SW 1271 (cell line): ENCODE measurements around the gene CFAP126.
"Not testable (repeated sequence)": the region's sequence is repeated elsewhere in the genome, so short reads cannot be mapped to it uniquely, and the experiment has no call there.

ENCODE experiments used
- DNase-seq, 2 experiments: peaks; one replicate each; lab custom pipeline; 2025; lab: John Stamatoyannopoulos, UW

CFAP126 gene

GRCh38 chr1:161381707-161382106 is 14.0 kb upstream of the CFAP126 start:
- no peak for DNase-seq

GRCh38 chr1:161379071-161379470 is 11.4 kb upstream of the CFAP126 start:
- DNase-seq, result no peak

DNA sequence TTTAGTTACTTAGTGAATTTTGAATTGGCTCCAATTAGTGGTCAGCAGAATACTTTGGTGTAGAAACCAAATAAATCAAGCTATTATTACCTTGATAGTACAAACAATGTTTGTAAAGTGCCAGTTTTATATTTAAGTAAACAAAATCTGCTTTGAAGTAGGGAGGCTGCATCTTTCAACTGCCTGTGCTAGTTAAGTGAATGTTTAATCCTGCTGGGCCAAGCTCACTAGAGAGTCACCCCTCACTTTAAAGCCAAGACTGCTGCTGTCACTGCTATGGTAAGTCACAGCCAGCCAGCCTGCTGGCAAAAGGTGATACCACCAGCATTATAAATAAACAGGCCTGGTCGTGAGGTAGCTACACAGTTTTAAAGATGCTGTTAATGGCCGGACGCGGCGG is 10.3 kb upstream of the CFAP126 start:
- no peak for DNase-seq

- DNase-seq, result no peak
Measured at GRCh38 chr1:161374373-161374772, 6.7 kb upstream of the CFAP126 start.

DNA sequence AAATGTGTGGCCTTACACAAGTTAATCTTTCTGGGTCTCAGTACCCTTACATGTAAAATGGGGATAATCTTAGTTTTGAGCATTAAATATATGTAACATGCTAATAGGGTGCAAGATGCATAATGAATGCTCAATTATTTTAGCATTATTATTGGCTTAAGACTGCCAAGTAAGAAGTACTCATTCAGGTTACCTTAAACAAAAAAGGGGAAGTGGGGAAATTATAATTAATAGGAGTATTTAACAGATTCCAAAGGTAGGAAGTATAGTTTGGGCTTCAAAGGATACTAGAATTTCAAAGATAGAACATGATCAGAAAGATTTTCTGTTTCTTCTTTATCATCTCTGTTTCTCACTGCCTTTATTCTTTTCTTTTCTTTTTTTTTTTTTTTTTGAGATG is 5.8 kb upstream of the CFAP126 start:
- DNase-seq, result no peak

- no peak for DNase-seq
Measured at GRCh38 chr1:161365207-161365606, 2.5 kb downstream of the CFAP126 start.

DNA sequence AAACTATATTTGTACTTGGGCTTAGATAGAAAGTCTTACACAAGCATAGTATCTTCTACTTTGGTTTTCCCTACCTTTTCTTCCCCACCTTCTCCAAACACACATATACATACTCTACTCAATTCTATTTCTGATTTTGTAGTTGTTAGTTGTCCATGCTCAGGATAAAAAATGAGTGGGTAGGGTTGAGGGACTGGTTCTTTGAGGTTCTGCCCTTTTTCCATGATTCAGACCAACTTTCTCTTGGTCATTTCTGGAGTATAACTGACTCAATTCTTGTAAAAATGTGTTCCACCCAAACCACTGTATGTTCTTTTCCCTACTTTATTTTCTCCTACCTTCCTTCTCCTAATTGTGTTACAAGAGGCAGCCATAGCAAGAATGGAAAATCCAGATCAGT is 3.3 kb downstream of the CFAP126 start:
- no peak for DNase-seq

DNA sequence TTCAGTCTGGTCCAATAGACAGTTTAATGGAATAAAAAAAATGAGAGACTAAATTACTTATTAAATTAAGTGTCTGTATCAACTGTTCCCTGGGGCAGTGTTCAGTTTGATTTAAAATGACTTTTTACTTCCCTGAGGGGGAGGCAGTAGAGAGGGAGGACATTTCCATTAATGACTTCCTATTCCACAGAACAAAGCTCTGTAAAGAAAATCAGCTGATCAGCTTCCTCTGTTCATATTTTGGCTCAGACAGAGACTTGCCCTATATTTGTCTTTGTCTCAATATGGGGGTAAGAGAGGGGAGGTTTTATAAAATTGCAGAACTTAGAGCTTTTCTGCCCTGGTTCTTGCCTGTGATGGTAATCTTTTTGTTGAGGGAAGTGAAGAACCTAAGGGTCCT is 8.4 kb downstream of the CFAP126 start:
- DNase-seq, result no peak

GRCh38 chr1:161357073-161357472 is 10.6 kb downstream of the CFAP126 start:
- no peak for DNase-seq

DNA sequence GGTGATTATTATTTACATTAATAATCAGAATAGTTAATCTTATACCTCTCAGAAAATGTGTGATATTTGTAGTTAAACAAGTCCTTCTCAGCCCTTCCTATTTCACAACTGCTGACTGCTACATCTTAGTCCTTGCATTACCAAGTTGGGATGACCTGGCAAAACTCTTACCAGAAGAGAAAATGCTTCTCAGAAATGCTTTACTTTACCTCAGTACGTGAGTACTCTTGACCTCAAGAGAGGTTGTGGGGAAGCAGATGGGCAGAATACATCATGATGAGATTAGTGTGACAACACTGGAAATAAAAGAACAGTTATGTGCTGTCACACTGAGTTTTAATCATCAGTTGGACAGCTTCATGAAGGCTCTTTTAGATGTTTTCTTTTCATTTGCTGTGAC is 16.2 kb downstream of the CFAP126 start:
- DNase-seq, result no peak

DNA sequence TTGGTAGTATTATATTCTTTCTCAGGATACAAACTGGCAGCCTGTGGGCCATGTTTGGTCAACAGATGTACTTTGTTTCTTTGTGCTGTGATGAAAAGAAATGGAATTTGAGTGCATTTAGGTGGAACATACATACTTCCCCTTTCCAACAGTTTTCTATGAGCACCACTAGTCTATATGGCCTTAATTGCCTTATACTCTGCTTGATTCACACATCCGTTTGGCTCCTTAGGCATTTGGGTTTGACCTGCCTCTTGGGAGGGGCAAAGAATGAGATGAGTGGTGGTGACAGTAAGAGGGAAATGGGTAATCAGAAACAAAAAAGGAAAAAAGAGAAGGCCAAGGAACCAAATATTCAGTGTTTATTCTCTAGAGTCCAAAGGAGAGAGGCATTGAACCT is 17.0 kb downstream of the CFAP126 start:
- no peak for DNase-seq

DNA sequence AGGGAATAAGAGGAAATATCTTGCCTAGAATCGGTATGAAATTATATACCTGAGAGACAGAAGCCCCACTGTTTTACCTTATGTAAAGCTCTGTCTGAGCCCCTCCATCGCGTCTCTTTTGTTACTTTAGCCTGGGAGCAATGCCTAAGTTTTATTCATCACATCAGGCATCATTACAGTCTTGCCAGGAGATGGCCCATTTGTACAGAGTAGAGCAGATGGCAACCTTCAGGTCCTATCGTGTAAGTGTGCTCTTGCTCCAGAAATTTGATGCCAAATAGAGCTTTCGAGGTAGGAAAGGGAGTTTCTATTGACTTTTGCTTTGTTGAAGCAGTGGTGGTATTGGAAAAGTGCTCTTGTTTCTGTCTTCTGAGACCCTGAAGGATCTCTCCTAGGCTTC is 24.9 kb downstream of the CFAP126 start:
- no peak for DNase-seq

DNA sequence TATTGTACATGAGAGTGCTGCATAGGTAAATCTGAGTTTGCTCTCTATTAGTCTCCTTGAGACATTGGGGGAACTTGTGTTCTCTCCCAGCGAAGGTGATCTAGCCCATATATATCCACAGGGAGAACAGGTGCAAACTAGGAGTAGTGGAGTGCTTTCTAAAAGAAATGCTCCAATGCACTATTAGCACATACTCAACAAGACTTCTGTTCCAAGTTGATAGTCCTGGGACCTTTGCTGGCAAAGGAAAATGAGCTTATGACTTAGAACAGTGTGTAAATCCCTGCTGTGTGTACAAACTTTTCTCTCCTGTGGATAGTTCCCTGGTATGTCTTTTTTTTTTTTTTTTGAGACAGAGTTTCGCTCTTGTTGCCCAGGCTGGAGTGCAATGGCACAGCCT is 25.5 kb downstream of the CFAP126 start:
- DNase-seq, result no peak

GRCh38 chr1:161335796-161336195 is 31.9 kb downstream of the CFAP126 start:
- no peak for DNase-seq

DNA sequence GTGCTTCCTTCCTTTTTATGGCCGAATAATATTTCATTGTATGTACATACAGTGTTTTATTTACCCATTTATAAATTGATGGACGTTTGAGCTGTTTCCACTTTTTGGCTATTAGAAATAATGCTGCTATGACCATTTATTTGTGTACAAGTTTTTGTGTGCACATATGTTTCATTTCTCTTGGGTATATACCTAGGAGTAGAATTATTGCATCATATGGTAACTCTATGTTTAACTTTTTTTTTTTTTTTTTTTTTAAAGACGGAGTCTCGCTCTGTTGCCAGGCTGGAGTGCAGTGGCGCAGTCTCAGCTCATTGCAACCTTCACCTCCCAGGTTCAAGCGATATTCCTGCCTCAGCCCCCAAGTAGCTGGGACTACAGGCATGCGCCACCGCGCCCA is 34.5 kb downstream of the CFAP126 start:
- no peak for DNase-seq

DNA sequence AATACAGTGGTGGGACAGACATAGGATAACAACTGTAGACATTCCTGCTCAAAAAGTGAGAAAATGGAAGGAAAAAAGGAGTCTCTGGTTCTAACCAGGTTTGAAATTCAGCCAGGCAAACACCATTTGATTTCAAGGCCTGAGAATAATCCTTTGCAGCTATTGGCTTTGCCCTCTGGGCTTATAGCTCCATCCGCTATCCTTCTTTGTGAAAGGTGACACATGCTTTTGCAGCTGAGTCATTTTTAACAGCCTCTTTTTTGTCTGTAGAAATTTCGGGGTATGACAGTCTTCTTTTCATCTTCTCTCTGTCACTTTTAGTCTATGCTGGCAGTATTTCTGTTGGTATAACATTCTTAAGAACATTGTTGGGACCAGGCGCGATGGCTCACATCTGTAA is 37.3 kb downstream of the CFAP126 start:
- DNase-seq, result no peak

- no peak for DNase-seq
Measured at GRCh38 chr1:161324020-161324419, 43.7 kb downstream of the CFAP126 start.

- not testable (repeated sequence) for DNase-seq
Measured at GRCh38 chr1:161315841-161316674, 51.6 kb downstream of the CFAP126 start.
